CD4-positive, CD25-positive, alpha-beta regulatory T cell (primary cell): Measurements from ENCODE around the gene CD40. TPM values are rescaled to one million over a fixed set of nuclear protein-coding genes. Genes with fewer than 3 reads are reported as not detected.

Experiments used
- ATAC-seq, 2 donors: fragments of 150-1000 bp; cut with Tn5 transposase; one replicate each; pipeline ENCODE4 v1.10.0; 2021; ENCODE audit warnings: low read depth in 2 of 2, moderate number of reproducible peaks in 2 of 2, moderate library complexity in 1 of 2
- DNase-seq, 3 donors: peaks; one replicate each; pipeline versions ENCODE4 v3.0.0 to v3.0.0-alpha.2; 2012 to 2022; ENCODE audit warnings: mixed read lengths in 1 of 3
- H3K27ac ChIP-seq: one replicate; pipeline ENCODE4 v1.7.0; 2013; ENCODE audit warnings: mild to moderate bottlenecking, low read length; ENCODE audit not compliant: insufficient read depth, poor library complexity, severe bottlenecking
- H3K27me3 ChIP-seq: one replicate; pipeline ENCODE4 v1.7.0; 2013; ENCODE audit warnings: low read length; ENCODE audit not compliant: control insufficient read depth, insufficient read depth
- H3K36me3 ChIP-seq: one replicate; pipeline ENCODE4 v1.7.0; 2013; ENCODE audit warnings: mild to moderate bottlenecking, low read length, moderate library complexity; ENCODE audit not compliant: control insufficient read depth, insufficient read depth
- H3K4me1 ChIP-seq: 2 replicates; pipeline ENCODE4 v1.7.0; 2013; ENCODE audit warnings: mild to moderate bottlenecking, low read length; ENCODE audit not compliant: insufficient read depth, control insufficient read depth, poor library complexity, severe bottlenecking
- H3K4me3 ChIP-seq: one replicate; pipeline ENCODE4 v1.7.0; 2013; ENCODE audit warnings: low read depth, mild to moderate bottlenecking, low read length, moderate library complexity
- H3K9me3 ChIP-seq, 2 experiments: 1 replicate in 1 of 2; 2 replicates in 1 of 2; pipeline ENCODE4 v1.7.0; 2013; ENCODE audit warnings: low read length in 2 of 2, mild to moderate bottlenecking in 1 of 2, moderate library complexity in 1 of 2; ENCODE audit not compliant: control insufficient read depth in 2 of 2
- H3K27ac Mint-ChIP-seq, 3 donors: one replicate each; pipeline ENCODE4 v1.8.0; 2020 to 2022; ENCODE audit warnings: mild to moderate bottlenecking in 3 of 3, mixed read lengths in 3 of 3, moderate library complexity in 2 of 3
- H3K27me3 Mint-ChIP-seq: one replicate; pipeline ENCODE4 v1.8.0; 2022; ENCODE audit warnings: mild to moderate bottlenecking, mixed read lengths
- H3K36me3 Mint-ChIP-seq: one replicate; pipeline ENCODE4 v1.8.0; 2020; ENCODE audit warnings: mixed read lengths
- H3K4me1 Mint-ChIP-seq, 4 donors: one replicate each; pipeline ENCODE4 v1.8.0; 2020 to 2022; ENCODE audit warnings: mixed read lengths in 4 of 4, mild to moderate bottlenecking in 1 of 4
- H3K4me3 Mint-ChIP-seq, 4 donors: one replicate each; pipeline ENCODE4 v1.8.0; 2020 to 2022; ENCODE audit warnings: mild to moderate bottlenecking in 4 of 4, mixed read lengths in 4 of 4, moderate library complexity in 3 of 4
- H3K9me3 Mint-ChIP-seq, 7 donors: one replicate each; pipeline ENCODE4 v1.8.0; 2020 to 2022; ENCODE audit warnings: mixed read lengths in 7 of 7, mild to moderate bottlenecking in 3 of 7, moderate library complexity in 2 of 7
- polyA plus RNA-seq, 4 donors: library from polyadenylated mRNA; unstranded; fragments of 300-500 nt; fragmentation: Illumina TruSeq; gene quantifications; one replicate each; pipeline ENCODE4 v1.2.3, GENCODE V29; 2021
- total RNA-seq: library from RNA; stranded (reverse); gene quantifications from one replicate; pipeline ENCODE4 v1.2.3, GENCODE V29; 2022

The CD40 gene
- total and polyA plus RNA-seq, 5 donors from 2014 or later = 1.7 to 8.7 (median 7.2) TPM

DNA sequence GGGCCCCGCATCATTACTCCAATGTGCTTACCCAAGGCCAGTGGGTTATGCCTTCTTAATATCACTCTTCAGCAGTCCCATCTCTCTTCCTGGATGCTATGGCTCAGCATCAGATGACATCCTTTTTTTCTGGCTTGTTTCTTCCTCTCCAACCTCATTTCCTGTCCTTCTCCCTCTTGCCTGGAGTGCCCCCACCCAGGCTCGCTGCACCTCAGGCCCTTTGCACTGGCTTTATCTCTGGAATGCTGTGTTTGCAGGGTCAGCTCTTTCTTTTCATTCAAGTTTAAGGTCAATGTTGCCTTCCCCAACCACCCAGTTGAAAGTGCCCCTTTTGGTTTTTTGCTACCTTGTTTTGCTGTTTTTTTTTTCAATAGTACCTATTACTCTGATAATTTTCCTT, 36.7 kb downstream of the CD40 start:
- H3K27ac ChIP-seq = no peak overlapping the region
- peaks cover 4% of the 10 kb centered on the region for H3K27me3 ChIP-seq
- no peaks in the 10 kb centered on the region for H3K36me3 ChIP-seq
- H3K27me3 Mint-ChIP-seq = peaks cover 9% of the 10 kb centered on the region
- H3K27ac Mint-ChIP-seq = no peak overlapping the region
- no peak overlapping the region for H3K4me3 Mint-ChIP-seq
- no peaks in the 10 kb centered on the region for H3K4me1 Mint-ChIP-seq
- H3K9me3 ChIP-seq = no peaks in the 10 kb centered on the region
- H3K36me3 Mint-ChIP-seq = no peaks in the 10 kb centered on the region
- H3K9me3 Mint-ChIP-seq = peaks cover 0 to 2% (median 0%) of the 10 kb centered on the region in 7 donors
- DNase-seq (no peak), ATAC-seq (no peak)
- H3K4me1 ChIP-seq = no peaks in the 10 kb centered on the region
- no peak overlapping the region for H3K4me3 ChIP-seq

DNA sequence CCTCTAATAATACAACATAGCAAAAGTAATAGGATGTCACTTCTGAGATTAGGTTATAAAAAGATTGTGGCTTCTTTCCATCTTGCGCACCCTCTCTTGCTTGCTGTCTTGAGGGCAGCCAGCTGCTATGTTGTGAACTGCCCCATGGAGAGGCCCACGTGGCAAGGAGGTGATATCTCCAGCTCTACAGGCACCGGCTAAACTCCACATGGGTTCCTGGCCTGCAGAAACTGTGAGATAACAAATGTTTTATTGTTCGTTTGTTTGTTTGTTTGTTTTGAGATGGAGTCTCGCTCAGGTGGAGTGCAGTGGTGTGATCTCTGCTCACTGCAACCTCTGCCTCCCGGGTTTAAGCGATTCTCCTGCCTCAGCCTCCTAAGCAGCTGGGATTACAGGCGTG, 38.0 kb downstream of the CD40 start:
- Histone ChIP-seq H3K9me3 (no peaks in the 10 kb centered on the region), H3K27ac (no peak overlapping the region), H3K27me3 (peaks cover 4% of the 10 kb centered on the region), H3K4me3 (no peak overlapping the region), H3K4me1 (no peaks in the 10 kb centered on the region), H3K36me3 (no peaks in the 10 kb centered on the region)
- Mint-ChIP-seq H3K27me3 (peaks cover 9% of the 10 kb centered on the region), H3K4me1 (no peaks in the 10 kb centered on the region), H3K27ac (no peak overlapping the region), H3K4me3 (no peak overlapping the region), H3K36me3 (no peaks in the 10 kb centered on the region), H3K9me3 (peaks cover 0 to 2% (median 0%) of the 10 kb centered on the region in 7 donors)
- ATAC-seq (no peak), DNase-seq (no peak)

DNA sequence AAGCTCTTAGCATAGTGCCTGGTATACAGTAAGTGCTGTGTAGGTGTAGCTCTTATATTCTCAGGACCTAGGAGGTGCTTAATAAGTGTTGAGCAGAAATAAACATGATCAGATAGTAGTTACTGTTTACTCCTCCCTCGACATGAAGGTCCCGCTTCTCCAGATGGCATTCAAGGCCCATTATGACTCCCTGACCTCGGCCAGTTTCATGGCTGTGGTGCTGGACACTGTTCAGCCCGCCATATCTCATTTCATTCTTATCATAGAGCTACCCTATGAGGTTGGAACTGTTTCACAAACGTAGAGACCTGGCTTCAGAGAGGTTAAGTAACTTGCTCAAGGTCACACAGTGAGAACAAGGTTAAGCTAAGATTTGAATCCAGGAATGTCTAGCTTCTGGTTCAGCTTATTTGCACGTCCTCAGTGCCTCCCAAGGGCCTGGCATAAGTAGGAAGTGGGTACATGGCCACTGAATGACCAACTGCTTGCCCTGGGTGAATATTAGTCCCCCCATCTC, 39.0 kb downstream of the CD40 start:
- H3K4me3 Mint-ChIP-seq = no peak overlapping the region
- H3K27me3 ChIP-seq = peaks cover 7% of the 10 kb centered on the region
- H3K27ac Mint-ChIP-seq = no peak overlapping the region
- H3K9me3 ChIP-seq = no peaks in the 10 kb centered on the region
- H3K27me3 Mint-ChIP-seq = peaks cover 11% of the 10 kb centered on the region
- H3K36me3 ChIP-seq = no peaks in the 10 kb centered on the region
- no peaks in the 10 kb centered on the region for H3K4me1 Mint-ChIP-seq
- no peaks in the 10 kb centered on the region for H3K36me3 Mint-ChIP-seq
- DNase-seq = no peak
- no peak for ATAC-seq
- no peaks in the 10 kb centered on the region for H3K4me1 ChIP-seq
- no peak overlapping the region for H3K27ac ChIP-seq
- no peak overlapping the region for H3K4me3 ChIP-seq
- H3K9me3 Mint-ChIP-seq = peaks cover 0 to 2% (median 0%) of the 10 kb centered on the region in 7 donors

DNA sequence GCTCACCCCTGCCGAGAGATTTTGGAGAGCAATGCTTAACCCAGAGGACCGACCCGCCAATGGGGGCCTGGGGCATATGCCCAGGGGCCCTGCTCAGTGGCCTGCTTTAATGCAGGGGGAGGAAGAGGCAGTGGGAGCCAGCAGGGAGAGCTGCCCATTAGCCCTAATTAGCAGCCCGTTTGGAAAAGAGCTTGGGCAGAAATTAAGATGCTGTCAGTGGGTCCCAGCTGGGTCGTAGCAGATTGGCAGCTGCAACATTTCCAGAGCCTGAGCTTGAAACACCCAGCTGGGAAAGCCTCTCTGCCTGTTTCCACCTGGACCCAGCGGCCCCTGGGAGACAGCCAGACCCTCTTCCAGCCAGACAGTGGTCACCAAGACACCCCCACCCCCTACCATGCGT, 39.5 kb downstream of the CD40 start:
- Histone ChIP-seq H3K4me1 (no peaks in the 10 kb centered on the region), H3K27me3 (peaks cover 7% of the 10 kb centered on the region), H3K27ac (no peak overlapping the region), H3K4me3 (no peak overlapping the region), H3K36me3 (no peaks in the 10 kb centered on the region), H3K9me3 (no peaks in the 10 kb centered on the region)
- Mint-ChIP-seq H3K27me3 (peaks cover 14% of the 10 kb centered on the region), H3K9me3 (peaks cover 0 to 2% (median 0%) of the 10 kb centered on the region in 7 donors), H3K4me1 (no peaks in the 10 kb centered on the region), H3K36me3 (no peaks in the 10 kb centered on the region), H3K27ac (no peak overlapping the region), H3K4me3 (no peak overlapping the region)
- no peak for DNase-seq
- no peak for ATAC-seq

DNA sequence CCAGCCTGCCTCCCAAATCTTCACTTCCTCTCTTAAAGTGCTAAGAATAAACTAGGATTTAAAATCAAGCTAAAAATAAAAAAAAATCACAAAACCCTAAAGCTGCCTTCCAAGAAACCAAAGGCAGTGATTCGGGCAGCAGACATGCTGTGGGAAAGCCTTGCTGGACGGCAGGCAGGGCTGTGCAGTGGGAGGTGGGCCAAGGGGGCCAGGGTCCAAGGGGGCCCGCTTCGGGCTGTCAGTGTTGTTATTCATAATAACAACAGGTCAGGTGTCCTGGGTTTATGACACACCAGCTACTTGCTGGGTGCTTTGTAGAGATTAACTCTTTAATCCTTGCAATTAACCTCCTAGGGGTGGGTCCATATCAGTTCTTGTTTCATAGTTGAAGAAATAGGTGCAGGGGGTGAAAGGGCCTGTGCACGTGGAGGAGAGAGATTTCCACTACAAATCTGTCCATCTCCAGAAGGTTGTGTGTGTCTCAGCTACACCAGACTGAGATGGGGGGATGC, 40.4 kb downstream of the CD40 start:
- no peaks in the 10 kb centered on the region for H3K4me1 ChIP-seq
- Mint-ChIP-seq H3K27me3 (peaks cover 14% of the 10 kb centered on the region), H3K4me3 (no peak overlapping the region), H3K9me3 (peaks cover 0 to 2% (median 0%) of the 10 kb centered on the region in 7 donors), H3K36me3 (no peaks in the 10 kb centered on the region), H3K4me1 (no peaks in the 10 kb centered on the region), H3K27ac (no peak overlapping the region)
- no peak for ATAC-seq
- H3K36me3 ChIP-seq = no peaks in the 10 kb centered on the region
- DNase-seq = no peak
- H3K9me3 ChIP-seq = no peaks in the 10 kb centered on the region
- H3K4me3 ChIP-seq = no peak overlapping the region
- H3K27ac ChIP-seq = no peak overlapping the region
- H3K27me3 ChIP-seq = peaks cover 7% of the 10 kb centered on the region

DNA sequence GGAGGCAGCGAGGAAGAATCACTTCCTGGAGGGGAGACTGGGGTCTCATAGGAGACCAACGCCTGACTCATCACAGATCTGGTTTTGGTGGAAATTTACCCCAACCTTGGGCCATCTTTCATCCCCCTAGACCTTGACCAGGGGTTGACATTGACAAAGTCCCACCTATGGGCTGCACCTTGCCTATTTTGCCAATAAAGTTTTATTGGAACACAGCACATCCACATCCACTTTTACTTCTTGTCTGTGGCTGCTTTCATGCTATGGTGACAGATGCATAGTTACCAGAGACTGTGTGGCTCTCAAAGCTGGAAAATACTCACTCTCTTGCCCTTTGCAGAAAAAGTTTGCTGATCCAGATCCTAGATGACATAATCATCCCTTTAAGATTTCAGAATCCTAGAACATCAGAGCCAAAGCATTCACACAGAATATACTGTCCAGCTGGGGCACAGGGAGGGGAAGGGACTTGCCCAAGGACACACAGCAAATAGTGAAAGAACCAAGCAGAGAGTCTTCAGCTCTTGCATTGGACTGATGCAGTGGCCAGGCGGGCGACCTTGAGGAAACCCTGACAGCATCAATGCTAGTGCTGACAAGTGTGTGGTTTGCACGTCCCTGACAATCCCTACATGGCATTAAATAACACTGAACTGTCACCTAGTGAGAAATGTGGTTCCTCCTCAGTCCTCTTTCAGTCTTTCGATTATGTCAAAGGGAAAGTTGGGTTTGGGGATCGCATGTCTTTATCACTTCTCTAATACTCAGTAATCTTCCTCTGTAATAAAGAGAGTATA, 41.2 kb downstream of the CD40 start:
- Histone ChIP-seq H3K27me3 (peaks cover 7% of the 10 kb centered on the region), H3K36me3 (no peaks in the 10 kb centered on the region), H3K4me3 (no peak overlapping the region), H3K27ac (no peak overlapping the region), H3K4me1 (no peaks in the 10 kb centered on the region), H3K9me3 (no peaks in the 10 kb centered on the region)
- Mint-ChIP-seq H3K27ac (no peak overlapping the region), H3K4me3 (no peak overlapping the region), H3K9me3 (no peaks in the 10 kb centered on the region), H3K4me1 (no peaks in the 10 kb centered on the region), H3K36me3 (no peaks in the 10 kb centered on the region), H3K27me3 (peaks cover 10% of the 10 kb centered on the region)
- DNase-seq (no peak), ATAC-seq (no peak)

DNA sequence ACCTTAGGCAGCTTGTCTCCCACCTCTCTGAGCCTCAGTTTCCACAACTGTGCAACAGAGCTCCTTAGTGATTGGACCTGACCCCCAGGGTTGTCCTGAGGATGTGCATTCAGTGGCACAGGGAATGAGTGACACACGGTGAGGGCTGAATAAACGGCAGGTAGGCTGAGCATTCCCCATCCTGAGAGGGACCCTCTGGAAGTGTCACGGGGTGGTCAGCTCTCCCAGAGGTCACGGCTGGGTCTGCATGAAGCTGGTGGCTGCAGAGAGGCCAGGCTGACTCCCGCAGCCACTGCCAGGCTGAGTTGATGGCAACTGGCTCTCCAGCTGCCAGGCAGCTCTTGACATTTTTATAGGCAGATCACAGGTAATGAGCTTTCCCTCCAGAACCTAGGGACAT, 42.5 kb downstream of the CD40 start:
- Mint-ChIP-seq H3K9me3 (no peaks in the 10 kb centered on the region), H3K27ac (no peak overlapping the region), H3K27me3 (peaks cover 9% of the 10 kb centered on the region), H3K36me3 (no peaks in the 10 kb centered on the region), H3K4me1 (no peaks in the 10 kb centered on the region), H3K4me3 (no peak overlapping the region)
- H3K27me3 ChIP-seq = peaks cover 7% of the 10 kb centered on the region
- H3K27ac ChIP-seq = no peak overlapping the region
- H3K9me3 ChIP-seq = no peaks in the 10 kb centered on the region
- ATAC-seq = no peak
- DNase-seq = no peak
- no peak overlapping the region for H3K4me3 ChIP-seq
- no peaks in the 10 kb centered on the region for H3K36me3 ChIP-seq
- H3K4me1 ChIP-seq = no peaks in the 10 kb centered on the region

DNA sequence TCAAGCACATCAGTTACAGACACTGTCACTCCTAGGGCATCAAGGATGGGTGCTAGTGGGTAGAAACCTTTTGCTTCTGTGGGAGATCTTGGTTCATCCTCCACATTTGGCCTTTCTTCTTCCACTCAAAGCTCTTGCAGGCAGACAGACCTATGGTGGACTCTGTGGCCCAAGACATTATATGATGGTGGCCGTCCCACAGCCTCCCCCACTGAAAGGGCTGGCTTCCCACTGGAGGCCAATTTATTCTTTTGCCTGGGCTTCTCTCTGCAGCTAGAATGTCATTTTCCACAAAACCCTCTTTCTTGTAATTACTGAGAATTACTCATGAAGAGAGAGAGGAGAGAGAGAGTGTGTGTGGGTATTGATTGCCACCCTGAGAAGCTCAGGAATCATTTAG, 43.8 kb downstream of the CD40 start:
- no peaks in the 10 kb centered on the region for H3K36me3 ChIP-seq
- peaks cover 7% of the 10 kb centered on the region for H3K27me3 ChIP-seq
- DNase-seq = no peak
- no peak for ATAC-seq
- no peak overlapping the region for H3K4me3 ChIP-seq
- Mint-ChIP-seq H3K36me3 (no peaks in the 10 kb centered on the region), H3K27me3 (peaks cover 9% of the 10 kb centered on the region), H3K27ac (no peak overlapping the region), H3K4me3 (no peak overlapping the region), H3K4me1 (no peaks in the 10 kb centered on the region), H3K9me3 (no peaks in the 10 kb centered on the region)
- H3K27ac ChIP-seq = no peak overlapping the region
- no peaks in the 10 kb centered on the region for H3K9me3 ChIP-seq
- no peaks in the 10 kb centered on the region for H3K4me1 ChIP-seq
